IPS-15b (cell line): ENCODE data around the gene COPG1.
"Not testable (repeated sequence)": the region's sequence is repeated elsewhere in the genome, so short reads cannot be mapped to it uniquely, and the experiment has no call there.

Source experiments
- H3K27me3 ChIP-seq: one replicate; pipeline ENCODE4 v1.6.1; 2013; ENCODE audit warnings: low read length; ENCODE audit not compliant: control insufficient read depth, insufficient read depth
- H3K36me3 ChIP-seq: one replicate; pipeline ENCODE4 v1.6.1; 2013; ENCODE audit warnings: low read length; ENCODE audit not compliant: control insufficient read depth, insufficient read depth
- H3K4me1 ChIP-seq: one replicate; pipeline ENCODE4 v1.6.1; 2013; ENCODE audit warnings: mild to moderate bottlenecking, low read length; ENCODE audit not compliant: control insufficient read depth, insufficient read depth
- H3K4me3 ChIP-seq: one replicate; pipeline ENCODE4 v1.5.1; 2013; ENCODE audit warnings: low read depth, low read length
- H3K9ac ChIP-seq: one replicate; pipeline ENCODE4 v1.6.1; 2013; ENCODE audit warnings: low read depth, mild to moderate bottlenecking, low read length
- H3K9me3 ChIP-seq: one replicate; pipeline ENCODE4 v1.6.1; 2013; ENCODE audit warnings: mild to moderate bottlenecking, low read length; ENCODE audit not compliant: control insufficient read depth, insufficient read depth

COPG1 gene

GRCh38 chr3:129246636-129247035 is 2.8 kb upstream of the COPG1 start:
- Histone ChIP-seq H3K4me3 (no peak overlapping the region), H3K4me1 (peaks cover 7% of the 10 kb centered on the region), H3K27me3 (no peaks in the 10 kb centered on the region), H3K9ac (no peak overlapping the region), H3K9me3 (no peaks in the 10 kb centered on the region), H3K36me3 (peaks cover 3% of the 10 kb centered on the region)

- Histone ChIP-seq H3K4me3 (peak overlapping the region; percentile 97), H3K4me1 (peaks cover 7% of the 10 kb centered on the region), H3K36me3 (peaks cover 14% of the 10 kb centered on the region), H3K9me3 (no peaks in the 10 kb centered on the region), H3K9ac (peak overlapping the region; percentile 98), H3K27me3 (no peaks in the 10 kb centered on the region)
These were observed 973 bp upstream of the COPG1 start for GRCh38 chr3:129248286-129248979.

- Histone ChIP-seq H3K27me3 (no peaks in the 10 kb centered on the region), H3K4me1 (peaks cover 7% of the 10 kb centered on the region), H3K9me3 (no peaks in the 10 kb centered on the region), H3K4me3 (no peak overlapping the region), H3K9ac (no peak overlapping the region), H3K36me3 (peaks cover 43% of the 10 kb centered on the region)
These were observed 3.3 kb downstream of the COPG1 start for GRCh38 chr3:129252748-129253147.

DNA sequence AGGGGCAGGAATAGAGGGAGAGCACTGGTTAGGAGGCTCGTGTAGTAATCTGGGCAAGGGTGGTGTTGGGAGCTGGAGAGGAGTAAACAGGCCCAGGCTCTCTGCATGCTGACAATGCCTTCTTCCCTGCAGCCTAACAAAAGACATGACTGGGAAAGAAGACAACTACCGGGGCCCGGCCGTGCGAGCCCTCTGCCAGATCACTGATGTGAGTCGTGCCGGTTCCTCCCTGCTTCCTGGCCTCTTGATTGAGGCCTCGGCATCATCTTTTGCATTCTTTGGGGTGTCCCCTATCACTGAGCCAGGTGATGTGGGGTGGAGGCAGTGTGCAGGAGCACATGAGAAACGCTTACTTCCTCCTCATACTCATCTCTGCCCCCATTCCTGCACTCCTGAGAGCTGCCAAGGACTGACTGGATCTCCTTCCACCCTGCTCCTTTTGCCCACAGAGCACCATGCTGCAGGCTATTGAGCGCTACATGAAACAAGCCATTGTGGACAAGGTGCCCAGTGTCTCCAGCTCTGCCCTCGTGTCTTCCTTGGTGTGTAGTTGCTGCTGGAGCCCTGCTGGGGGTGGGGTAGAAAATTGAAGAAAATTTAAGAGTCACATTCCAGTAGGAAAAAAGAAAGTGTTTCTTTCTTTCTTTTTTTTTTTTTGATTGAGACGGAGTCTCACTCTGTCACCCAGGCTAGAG is 5.3 kb downstream of the COPG1 start:
- Histone ChIP-seq H3K9ac (no peak overlapping the region), H3K4me3 (no peak overlapping the region), H3K36me3 (peaks cover 48% of the 10 kb centered on the region), H3K9me3 (no peaks in the 10 kb centered on the region), H3K27me3 (no peaks in the 10 kb centered on the region), H3K4me1 (peaks cover 5% of the 10 kb centered on the region)

DNA sequence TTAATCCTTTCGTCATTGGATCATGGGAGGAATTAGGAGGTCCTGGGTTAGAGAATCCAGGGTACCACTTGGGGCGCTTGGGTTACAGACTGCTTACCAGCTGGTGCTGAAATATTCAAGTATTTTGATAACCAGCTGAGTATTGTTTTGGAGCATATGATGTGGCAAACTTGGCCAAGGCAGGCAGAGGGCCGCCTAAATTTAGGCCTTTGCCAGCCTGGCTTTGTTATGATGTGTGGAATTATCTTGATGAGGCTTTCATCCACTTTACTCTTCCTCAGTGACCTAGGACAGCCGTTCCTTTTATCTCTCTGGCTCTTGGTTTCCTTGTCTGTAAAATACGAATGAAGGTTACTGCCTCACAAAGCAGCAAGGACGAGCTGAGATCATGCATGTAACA is 6.9 kb downstream of the COPG1 start:
- H3K4me3 ChIP-seq = no peak overlapping the region
- no peak overlapping the region for H3K9ac ChIP-seq
- no peaks in the 10 kb centered on the region for H3K27me3 ChIP-seq
- H3K9me3 ChIP-seq = no peaks in the 10 kb centered on the region
- no peaks in the 10 kb centered on the region for H3K4me1 ChIP-seq
- H3K36me3 ChIP-seq = peaks cover 63% of the 10 kb centered on the region

DNA sequence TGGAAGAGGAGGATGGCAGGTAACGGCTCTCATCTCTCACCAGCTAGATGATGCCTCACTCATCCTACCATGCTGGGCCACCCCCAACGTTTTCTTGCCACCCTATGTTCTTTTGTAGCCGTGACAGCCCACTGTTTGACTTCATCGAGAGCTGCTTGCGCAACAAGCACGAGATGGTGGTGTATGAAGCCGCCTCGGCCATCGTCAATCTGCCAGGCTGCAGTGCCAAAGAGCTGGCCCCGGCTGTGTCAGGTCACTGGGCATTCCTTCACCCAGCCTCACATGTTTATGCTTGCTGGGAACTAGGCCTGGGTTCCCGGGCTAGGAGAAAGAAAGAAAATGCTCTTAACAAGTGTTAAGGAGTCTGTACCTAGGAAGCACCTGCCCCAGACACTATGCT is 8.2 kb downstream of the COPG1 start:
- no peaks in the 10 kb centered on the region for H3K27me3 ChIP-seq
- peaks cover 68% of the 10 kb centered on the region for H3K36me3 ChIP-seq
- no peak overlapping the region for H3K4me3 ChIP-seq
- no peak overlapping the region for H3K9ac ChIP-seq
- H3K4me1 ChIP-seq = no peaks in the 10 kb centered on the region
- no peaks in the 10 kb centered on the region for H3K9me3 ChIP-seq

DNA sequence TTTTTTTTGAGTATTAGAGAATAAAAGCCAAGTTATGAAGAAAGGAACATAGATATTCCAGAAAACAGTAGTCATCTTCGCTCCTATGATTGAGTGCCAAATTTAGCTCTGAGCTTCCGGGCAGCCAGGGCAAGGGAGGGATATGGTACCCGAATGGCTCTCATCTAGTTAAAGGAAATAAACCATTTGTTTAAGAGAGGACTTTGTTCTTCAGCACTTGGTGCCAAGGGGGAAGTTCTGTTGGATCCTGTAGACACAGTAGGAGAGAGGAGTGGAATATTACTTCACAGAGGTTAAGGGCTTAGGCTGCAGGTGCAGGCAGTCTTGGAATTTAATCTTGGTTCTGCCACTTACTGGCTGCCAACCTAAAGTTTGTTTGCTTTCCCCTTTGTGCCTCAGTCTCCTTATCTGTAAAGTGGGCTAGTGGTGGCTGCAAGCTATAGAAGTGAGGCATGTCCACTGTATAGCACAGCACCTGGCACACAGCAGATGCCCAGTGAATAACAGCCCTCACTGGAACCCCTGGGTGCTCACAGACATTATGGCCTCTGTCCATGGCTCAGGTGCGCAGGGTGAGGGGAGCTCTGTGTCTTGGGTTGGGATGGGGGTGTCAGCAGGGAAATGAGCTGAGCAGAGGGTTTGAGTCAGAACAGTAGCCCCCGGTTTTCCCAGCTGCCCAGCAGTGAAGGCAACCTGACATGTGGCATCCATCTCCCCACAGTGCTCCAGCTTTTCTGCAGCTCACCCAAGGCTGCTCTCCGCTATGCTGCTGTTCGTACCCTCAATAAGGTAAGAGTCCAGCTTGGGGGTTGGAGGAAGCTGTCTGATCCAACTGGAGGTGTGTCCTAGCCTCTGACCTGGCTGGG is 10.4 kb downstream of the COPG1 start:
- Histone ChIP-seq H3K27me3 (no peaks in the 10 kb centered on the region), H3K9ac (no peak overlapping the region)

GRCh38 chr3:129260606-129261005 is 11.2 kb downstream of the COPG1 start:
- Histone ChIP-seq H3K4me1 (no peaks in the 10 kb centered on the region), H3K36me3 (peaks cover 67% of the 10 kb centered on the region), H3K4me3 (no peak overlapping the region), H3K27me3 (no peaks in the 10 kb centered on the region), H3K9me3 (no peaks in the 10 kb centered on the region), H3K9ac (no peak overlapping the region)

More for the DNA sequence above, 10.4 kb downstream of the COPG1 start:
- H3K4me3 ChIP-seq = no peak overlapping the region
- H3K36me3 ChIP-seq = peaks cover 68% of the 10 kb centered on the region
- no peaks in the 10 kb centered on the region for H3K9me3 ChIP-seq
- no peaks in the 10 kb centered on the region for H3K4me1 ChIP-seq

DNA sequence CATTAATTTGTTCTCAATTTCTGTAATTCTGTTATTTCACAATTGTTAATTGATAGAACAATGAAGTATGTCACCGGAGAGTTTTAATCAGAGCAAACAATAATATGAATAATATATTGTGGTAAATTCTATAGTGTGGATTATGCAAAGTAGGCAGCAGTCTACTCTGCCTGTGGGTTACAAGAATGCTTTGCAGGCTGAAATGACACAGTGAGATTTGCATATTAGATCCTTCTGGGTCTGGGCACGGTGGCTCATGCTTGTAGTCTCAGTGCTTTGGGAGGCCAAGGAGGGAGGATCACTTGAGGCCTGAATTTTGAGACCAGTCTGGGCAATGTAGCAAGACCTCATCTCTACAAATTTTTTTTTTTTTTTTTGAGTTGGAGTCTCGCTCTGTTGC is 12.5 kb downstream of the COPG1 start:
- H3K27me3 ChIP-seq = no peaks in the 10 kb centered on the region
- H3K4me1 ChIP-seq = no peaks in the 10 kb centered on the region
- no peak overlapping the region for H3K9ac ChIP-seq
- no peak overlapping the region for H3K4me3 ChIP-seq
- no peaks in the 10 kb centered on the region for H3K9me3 ChIP-seq
- H3K36me3 ChIP-seq = peaks cover 67% of the 10 kb centered on the region

DNA sequence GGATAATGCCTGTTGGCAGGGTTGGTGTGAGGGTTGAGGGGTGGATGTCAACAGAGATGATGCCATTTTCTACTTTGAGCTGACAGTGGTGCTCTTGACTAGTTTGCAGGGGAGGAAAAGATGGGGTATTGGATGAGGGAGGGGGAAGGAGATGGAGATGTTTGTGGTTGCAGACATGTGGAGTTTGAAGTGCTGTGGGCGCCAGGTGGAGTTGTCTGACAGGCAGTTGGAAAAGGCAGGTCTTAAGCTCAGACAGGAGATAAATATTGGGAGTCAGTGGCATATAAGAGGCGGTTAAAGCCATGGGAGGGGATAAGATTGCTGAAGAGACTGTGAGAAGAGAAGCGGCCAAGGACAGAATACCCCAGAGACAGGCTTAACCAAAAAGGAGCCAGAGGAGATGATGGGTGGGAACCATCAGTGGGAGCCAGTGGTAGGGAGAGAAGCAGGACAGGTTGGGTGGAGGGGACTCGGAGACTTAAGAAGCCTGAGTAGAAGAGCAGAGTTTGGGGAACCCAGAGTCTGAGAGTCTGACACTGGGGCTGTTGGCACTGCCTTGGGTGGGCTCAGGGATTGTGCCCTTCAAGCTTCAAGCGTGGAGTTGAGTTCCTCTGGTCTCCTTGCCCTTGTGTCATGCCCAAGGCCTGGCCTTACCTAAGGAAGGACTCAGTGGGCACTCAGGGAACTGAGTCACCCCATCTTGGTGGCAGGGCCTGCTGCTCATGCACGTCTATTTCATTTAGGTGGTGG is 13.9 kb downstream of the COPG1 start:
- H3K9me3 ChIP-seq = no peaks in the 10 kb centered on the region
- H3K36me3 ChIP-seq = peaks cover 61% of the 10 kb centered on the region
- no peaks in the 10 kb centered on the region for H3K27me3 ChIP-seq
- H3K4me1 ChIP-seq = no peaks in the 10 kb centered on the region
- no peak overlapping the region for H3K9ac ChIP-seq
- no peak overlapping the region for H3K4me3 ChIP-seq

GRCh38 chr3:129264994-129265393 is 15.6 kb downstream of the COPG1 start:
- H3K4me3 ChIP-seq, H3K4me1 ChIP-seq, H3K9ac ChIP-seq, H3K27me3 ChIP-seq, H3K9me3 ChIP-seq: not testable (repeated sequence)
- peaks cover 71% of the 10 kb centered on the region for H3K36me3 ChIP-seq
